ENCODE results near the gene ZSWIM4. TPM values are rescaled to one million over a fixed set of nuclear protein-coding genes. Genes with fewer than 3 reads are reported as not detected.
"Not testable (repeated sequence)": the region's sequence is repeated elsewhere in the genome, so short reads cannot be mapped to it uniquely, and the experiment has no call there.

ZSWIM4 gene
- polyA plus RNA-seq, 1 donor from 2014 or later = 4.7 TPM

GRCh38 chr19:13748169-13748828, 46.9 kb upstream of the ZSWIM4 start:
- no peaks in the 10 kb centered on the region for H3F3A ChIP-seq (ENCODE audit: insufficient read depth, low read length, poor library complexity, severe bottlenecking)
- H3K9me3 ChIP-seq (ENCODE audit: low read length) = no peaks in the 10 kb centered on the region
- peaks cover 13% of the 10 kb centered on the region for H3K79me2 ChIP-seq (replicated peaks; ENCODE audit: insufficient read depth, low read length)
- H3K9me2 ChIP-seq (ENCODE audit: insufficient read depth, low read length) = no peaks in the 10 kb centered on the region
- H3K27ac ChIP-seq (ENCODE audit: low read length) = peak overlapping the region; percentile 82
- peak overlapping the region; percentile 47 for H3K4me2 ChIP-seq (ENCODE audit: low read length)
- no peaks in the 10 kb centered on the region for H3K27me3 ChIP-seq (ENCODE audit: insufficient read depth, low read depth, low read length)
- TF ChIP-seq MXI1 (conservative IDR thresholded peaks at IDR 0.05; ENCODE audit: poor library complexity, severe bottlenecking) = peak; percentile 47
- TF ChIP-seq, protein P1, sequence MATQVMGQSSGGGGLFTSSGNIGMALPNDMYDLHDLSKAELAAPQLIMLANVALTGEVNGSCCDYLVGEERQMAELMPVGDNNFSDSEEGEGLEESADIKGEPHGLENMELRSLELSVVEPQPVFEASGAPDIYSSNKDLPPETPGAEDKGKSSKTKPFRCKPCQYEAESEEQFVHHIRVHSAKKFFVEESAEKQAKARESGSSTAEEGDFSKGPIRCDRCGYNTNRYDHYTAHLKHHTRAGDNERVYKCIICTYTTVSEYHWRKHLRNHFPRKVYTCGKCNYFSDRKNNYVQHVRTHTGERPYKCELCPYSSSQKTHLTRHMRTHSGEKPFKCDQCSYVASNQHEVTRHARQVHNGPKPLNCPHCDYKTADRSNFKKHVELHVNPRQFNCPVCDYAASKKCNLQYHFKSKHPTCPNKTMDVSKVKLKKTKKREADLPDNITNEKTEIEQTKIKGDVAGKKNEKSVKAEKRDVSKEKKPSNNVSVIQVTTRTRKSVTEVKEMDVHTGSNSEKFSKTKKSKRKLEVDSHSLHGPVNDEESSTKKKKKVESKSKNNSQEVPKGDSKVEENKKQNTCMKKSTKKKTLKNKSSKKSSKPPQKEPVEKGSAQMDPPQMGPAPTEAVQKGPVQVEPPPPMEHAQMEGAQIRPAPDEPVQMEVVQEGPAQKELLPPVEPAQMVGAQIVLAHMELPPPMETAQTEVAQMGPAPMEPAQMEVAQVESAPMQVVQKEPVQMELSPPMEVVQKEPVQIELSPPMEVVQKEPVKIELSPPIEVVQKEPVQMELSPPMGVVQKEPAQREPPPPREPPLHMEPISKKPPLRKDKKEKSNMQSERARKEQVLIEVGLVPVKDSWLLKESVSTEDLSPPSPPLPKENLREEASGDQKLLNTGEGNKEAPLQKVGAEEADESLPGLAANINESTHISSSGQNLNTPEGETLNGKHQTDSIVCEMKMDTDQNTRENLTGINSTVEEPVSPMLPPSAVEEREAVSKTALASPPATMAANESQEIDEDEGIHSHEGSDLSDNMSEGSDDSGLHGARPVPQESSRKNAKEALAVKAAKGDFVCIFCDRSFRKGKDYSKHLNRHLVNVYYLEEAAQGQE (IDR thresholded peaks at IDR 0.05; ENCODE audit: borderline replicate concordance) = no peak
- TF ChIP-seq TAF1 (IDR thresholded peaks at IDR 0.05; ENCODE audit: low read depth) = no peak
- no peaks in the 10 kb centered on the region for H4K20me1 ChIP-seq (ENCODE audit: insufficient read depth)
- H3K4me3 ChIP-seq (ENCODE audit: low read length) = peak overlapping the region; percentile 80
- peak overlapping the region; percentile 87 for H3K9ac ChIP-seq (ENCODE audit: low read length)
- no peaks in the 10 kb centered on the region for H3K36me3 ChIP-seq (ENCODE audit: insufficient read depth, low read length)
- H2AFZ ChIP-seq (ENCODE audit: low read depth, low read length) = peak overlapping the region; percentile 60

- H3K27ac ChIP-seq (ENCODE audit: low read length) = no peak overlapping the region
- H3K4me2 ChIP-seq (ENCODE audit: low read length) = no peak overlapping the region
- H3K4me3 ChIP-seq (ENCODE audit: low read length) = no peak overlapping the region
- no peaks in the 10 kb centered on the region for H4K20me1 ChIP-seq (ENCODE audit: insufficient read depth)
- TF ChIP-seq MXI1 (conservative IDR thresholded peaks at IDR 0.05; ENCODE audit: poor library complexity, severe bottlenecking) (no peak), RAD21 (conservative IDR thresholded peaks at IDR 0.05) (no peak)
- H3K9me2 ChIP-seq (ENCODE audit: insufficient read depth, low read length) = no peaks in the 10 kb centered on the region
- H3K9me3 ChIP-seq (ENCODE audit: low read length) = no peaks in the 10 kb centered on the region
- no peaks in the 10 kb centered on the region for H3K27me3 ChIP-seq (ENCODE audit: insufficient read depth, low read depth, low read length)
- no peak overlapping the region for H3K9ac ChIP-seq (ENCODE audit: low read length)
- peaks cover 13% of the 10 kb centered on the region for H3K79me2 ChIP-seq (replicated peaks; ENCODE audit: insufficient read depth, low read length)
- no peaks in the 10 kb centered on the region for H3K36me3 ChIP-seq (ENCODE audit: insufficient read depth, low read length)
- H3F3A ChIP-seq (ENCODE audit: insufficient read depth, low read length, poor library complexity, severe bottlenecking) = no peaks in the 10 kb centered on the region
- no peak overlapping the region for H2AFZ ChIP-seq (ENCODE audit: low read depth, low read length)
These were observed 43.8 kb upstream of the ZSWIM4 start for GRCh38 chr19:13751436-13751835.

DNA sequence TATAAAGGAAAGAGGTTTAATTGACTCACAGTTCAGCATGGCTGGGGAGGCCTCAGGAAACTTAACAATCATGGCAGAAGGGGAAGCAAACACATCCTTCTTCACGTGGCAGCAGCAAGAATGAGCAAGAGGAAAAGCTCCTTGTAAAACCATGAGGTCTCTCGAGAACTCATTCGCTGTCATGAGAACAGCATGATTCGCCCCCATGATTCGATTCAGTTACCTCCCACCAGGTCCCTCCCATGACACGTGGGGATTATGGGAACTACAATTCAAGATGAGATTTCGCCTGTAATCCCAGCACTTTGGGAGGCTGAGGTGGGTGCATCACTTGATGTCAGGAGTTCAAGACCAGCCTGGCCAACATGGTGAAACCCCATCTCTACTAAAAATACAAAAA, 41.6 kb upstream of the ZSWIM4 start:
- H4K20me1 ChIP-seq (ENCODE audit: insufficient read depth); H3K27me3 ChIP-seq (ENCODE audit: insufficient read depth, low read depth, low read length); H3K4me2 ChIP-seq (ENCODE audit: low read length); H3F3A ChIP-seq (ENCODE audit: insufficient read depth, low read length, poor library complexity, severe bottlenecking); H3K36me3 ChIP-seq (ENCODE audit: insufficient read depth, low read length); H3K9me2 ChIP-seq (ENCODE audit: insufficient read depth, low read length); H3K27ac ChIP-seq (ENCODE audit: low read length); H3K9ac ChIP-seq (ENCODE audit: low read length); H3K9me3 ChIP-seq (ENCODE audit: low read length); H2AFZ ChIP-seq (ENCODE audit: low read depth, low read length); H3K4me3 ChIP-seq (ENCODE audit: low read length): not testable (repeated sequence)
- H3K79me2 ChIP-seq (replicated peaks; ENCODE audit: insufficient read depth, low read length) = peaks cover 11% of the 10 kb centered on the region

DNA sequence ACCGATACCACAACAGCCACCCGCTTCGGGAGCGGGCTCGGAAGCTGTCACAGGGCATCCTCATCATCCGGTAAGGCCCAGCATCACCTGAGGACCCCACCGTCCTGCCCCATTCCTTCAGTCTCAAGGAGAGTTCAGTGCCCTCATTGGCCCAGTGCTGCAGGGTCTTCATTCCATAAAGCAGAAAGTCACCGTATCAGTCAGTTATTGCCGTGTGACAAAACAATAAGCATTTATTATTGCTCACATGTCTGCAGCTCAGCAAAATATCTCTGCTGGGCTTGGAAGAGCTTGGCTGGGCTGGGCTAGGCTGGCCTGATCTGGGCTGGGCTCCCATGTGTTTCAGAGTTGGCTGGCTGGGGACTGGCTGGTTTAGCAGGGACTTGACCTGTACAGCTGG, 39.0 kb upstream of the ZSWIM4 start:
- Histone ChIP-seq H3K36me3 (ENCODE audit: insufficient read depth, low read length) (no peaks in the 10 kb centered on the region), H3K27ac (ENCODE audit: low read length) (no peak overlapping the region), H3K79me2 (replicated peaks; ENCODE audit: insufficient read depth, low read length) (no peaks in the 10 kb centered on the region), H3K9me3 (ENCODE audit: low read length) (no peaks in the 10 kb centered on the region), H4K20me1 (ENCODE audit: insufficient read depth) (no peaks in the 10 kb centered on the region), H3F3A (ENCODE audit: insufficient read depth, low read length, poor library complexity, severe bottlenecking) (no peaks in the 10 kb centered on the region), H3K4me2 (ENCODE audit: low read length) (no peak overlapping the region), H3K9ac (ENCODE audit: low read length) (no peak overlapping the region), H3K9me2 (ENCODE audit: insufficient read depth, low read length) (no peaks in the 10 kb centered on the region), H2AFZ (ENCODE audit: low read depth, low read length) (no peak overlapping the region), H3K4me3 (ENCODE audit: low read length) (no peak overlapping the region), H3K27me3 (ENCODE audit: insufficient read depth, low read depth, low read length) (no peaks in the 10 kb centered on the region)
- no peak for TF ChIP-seq TAF1 (IDR thresholded peaks at IDR 0.05; ENCODE audit: low read depth)
- TF ChIP-seq EZH2 (IDR thresholded peaks at IDR 0.05; ENCODE audit: borderline replicate concordance, insufficient read depth, low read length, poor library complexity, severe bottlenecking) = no peak
- TF ChIP-seq, protein P1 (IDR thresholded peaks at IDR 0.05; ENCODE audit: borderline replicate concordance) = no peak
- TF ChIP-seq RAD21 (conservative IDR thresholded peaks at IDR 0.05) = no peak
- no peak for TF ChIP-seq CTCF (IDR thresholded peaks at IDR 0.05; ENCODE audit: poor library complexity, severe bottlenecking)
- TF ChIP-seq MXI1 (conservative IDR thresholded peaks at IDR 0.05; ENCODE audit: poor library complexity, severe bottlenecking) = no peak
- TF ChIP-seq EP300 (conservative IDR thresholded peaks at IDR 0.05; ENCODE audit: poor library complexity, severe bottlenecking) = no peak
- no peak for TF ChIP-seq POLR2AphosphoS5 (IDR thresholded peaks at IDR 0.05)
- no peak for TF ChIP-seq SMC3 (conservative IDR thresholded peaks at IDR 0.05; ENCODE audit: poor library complexity)

Data from neural cell (in vitro differentiated cells).